GM18507 (cell line): ENCODE measurements around the gene DGKB.

Experiments used
- DNase-seq: peaks from one replicate; pipeline ENCODE4 v3.0.0; 2011; ENCODE audit warnings: low read depth; ENCODE audit not compliant: insufficient read length; ENCODE audit errors: extremely low spot score
- FAIRE-seq: peaks from 2 replicates; lab custom pipeline; 2011; peaks lifted over from hg19 to GRCh38; lab: Jason Lieb, UNC

DGKB gene

DNA sequence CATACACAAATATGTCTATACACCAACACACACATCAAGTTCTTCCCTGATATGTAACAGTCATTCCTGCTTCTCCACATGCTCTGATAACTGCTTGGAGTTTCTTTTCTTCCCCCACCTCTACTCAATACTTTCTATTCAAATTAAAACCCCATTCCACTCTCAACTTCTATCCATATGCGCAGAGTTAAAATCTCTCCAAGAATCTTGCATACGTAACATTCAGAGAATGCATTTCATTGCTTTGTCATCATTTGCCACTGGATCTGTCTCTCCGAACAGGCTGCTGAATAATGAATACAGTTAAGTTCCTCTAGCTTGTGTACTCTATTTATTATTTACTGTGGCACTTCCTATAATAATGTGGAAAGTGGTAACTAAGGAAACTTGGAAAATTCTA, 68.8 kb downstream of the DGKB start:
- FAIRE-seq, result no peak
- DNase-seq, result no peak

DNA sequence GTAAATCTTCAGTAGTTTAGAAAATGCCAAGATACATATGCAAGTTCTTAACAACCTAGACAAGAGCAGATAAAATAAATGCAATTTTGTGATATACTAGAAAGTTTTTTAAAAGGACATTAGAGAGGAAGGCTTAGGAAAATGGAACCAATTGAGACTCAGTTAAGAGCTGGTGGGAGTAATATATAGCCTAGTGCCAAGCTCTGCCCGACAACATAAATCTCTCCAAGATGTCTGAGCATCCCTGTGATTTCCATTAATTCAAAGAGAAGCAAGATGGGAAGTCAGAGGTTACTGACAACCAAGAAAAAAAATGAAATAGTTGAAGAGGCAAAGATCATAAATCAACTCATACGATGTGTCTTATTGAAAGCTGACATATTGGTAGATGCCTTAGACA, 74.5 kb downstream of the DGKB start:
- DNase-seq (no peak), FAIRE-seq (no peak)

- FAIRE-seq (no peak), DNase-seq (no peak)
Observed at GRCh38 chr7:14826426-14826825, 76.1 kb downstream of the DGKB start.

DNA sequence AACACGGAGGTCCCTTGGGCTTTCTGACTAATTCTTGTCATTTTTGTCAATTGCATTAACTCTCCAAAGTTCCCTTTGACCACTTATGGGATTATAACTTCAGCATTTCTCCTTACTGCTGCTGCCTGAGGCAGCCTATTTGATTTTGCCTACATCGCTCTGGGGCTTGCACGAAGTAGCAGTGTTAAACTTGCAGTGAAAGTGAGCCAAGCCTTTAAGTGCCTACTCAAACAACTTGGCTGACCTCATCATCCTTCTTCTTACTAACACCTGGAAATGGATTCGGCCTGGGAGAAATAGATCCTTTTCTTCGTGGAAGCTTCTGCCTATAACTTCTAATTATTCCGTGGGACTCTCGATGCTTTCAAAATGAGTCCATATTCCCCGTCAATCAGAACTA, 76.6 kb downstream of the DGKB start:
- FAIRE-seq, result no peak
- no peak for DNase-seq

DNA sequence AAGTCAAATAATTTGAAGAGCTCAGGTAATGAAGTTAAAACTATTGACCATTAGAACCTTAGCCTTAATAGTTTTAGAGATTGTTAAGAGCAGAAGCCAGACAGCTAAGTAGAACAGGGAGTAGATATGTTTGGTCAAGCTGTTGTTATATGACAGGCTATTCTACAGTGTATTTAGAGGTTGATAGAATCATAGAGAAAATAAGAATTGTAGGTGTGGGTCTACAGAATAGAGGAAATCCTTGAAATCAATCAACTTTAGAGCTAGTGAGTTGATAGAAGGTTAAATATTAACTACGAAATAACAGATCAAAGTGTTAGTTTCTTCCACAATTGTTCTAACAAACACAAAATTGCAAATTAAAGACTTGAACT, 80.1 kb downstream of the DGKB start:
- DNase-seq, result no peak
- FAIRE-seq, result no peak

DNA sequence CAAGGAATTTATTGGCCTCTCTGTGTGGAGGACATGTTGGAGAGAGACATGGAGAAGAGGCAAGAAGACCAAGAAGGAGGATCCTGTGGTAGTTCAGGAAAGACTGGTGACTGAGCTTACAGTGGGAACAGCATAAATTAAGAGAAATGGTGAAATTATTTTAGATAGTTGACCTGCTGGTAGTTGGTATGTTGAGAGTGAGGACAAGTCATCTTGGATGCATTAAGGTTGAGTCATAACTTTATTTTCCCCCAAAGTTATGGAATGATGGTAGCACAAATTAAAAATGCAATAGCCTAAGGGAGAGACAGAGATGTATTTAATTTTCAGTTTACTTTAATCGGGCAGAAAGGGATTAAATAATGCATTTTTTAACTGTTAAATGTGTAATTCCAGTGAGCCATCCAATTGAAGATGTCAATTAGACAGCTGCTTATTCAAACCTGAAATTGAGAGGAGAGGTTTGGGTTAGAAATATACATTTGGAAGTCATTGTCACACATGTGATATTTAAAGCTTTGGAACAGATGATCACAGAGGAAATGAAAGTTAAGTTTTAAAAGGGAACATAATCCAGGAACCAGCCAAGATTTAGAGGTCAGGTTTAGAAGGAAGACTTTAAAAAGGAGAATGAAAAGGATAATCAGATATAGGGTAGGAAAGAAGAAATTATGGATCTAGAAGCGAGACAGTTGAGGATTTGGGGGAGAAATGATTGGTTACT, 80.6 kb downstream of the DGKB start:
- FAIRE-seq (no peak), DNase-seq (no peak)

DNA sequence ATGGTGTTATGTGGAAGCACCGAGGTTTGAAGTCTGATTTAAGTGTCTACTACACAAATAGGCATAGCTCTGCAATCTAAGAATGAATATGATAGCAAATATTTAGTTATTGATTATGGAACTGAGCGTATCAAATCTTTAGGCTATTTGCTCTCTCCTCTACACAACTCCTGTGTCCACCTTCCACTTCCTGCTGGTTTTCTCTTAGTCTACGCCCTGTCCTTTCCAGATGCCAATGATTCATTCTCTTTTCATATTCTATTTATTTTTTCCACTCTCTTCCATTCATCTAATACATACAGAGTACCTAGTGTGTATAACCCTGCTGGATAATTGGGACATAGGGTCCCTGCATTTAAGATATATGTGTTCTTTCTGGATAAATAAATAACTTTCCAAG, 83.7 kb downstream of the DGKB start:
- FAIRE-seq, result no peak
- no peak for DNase-seq

DNA sequence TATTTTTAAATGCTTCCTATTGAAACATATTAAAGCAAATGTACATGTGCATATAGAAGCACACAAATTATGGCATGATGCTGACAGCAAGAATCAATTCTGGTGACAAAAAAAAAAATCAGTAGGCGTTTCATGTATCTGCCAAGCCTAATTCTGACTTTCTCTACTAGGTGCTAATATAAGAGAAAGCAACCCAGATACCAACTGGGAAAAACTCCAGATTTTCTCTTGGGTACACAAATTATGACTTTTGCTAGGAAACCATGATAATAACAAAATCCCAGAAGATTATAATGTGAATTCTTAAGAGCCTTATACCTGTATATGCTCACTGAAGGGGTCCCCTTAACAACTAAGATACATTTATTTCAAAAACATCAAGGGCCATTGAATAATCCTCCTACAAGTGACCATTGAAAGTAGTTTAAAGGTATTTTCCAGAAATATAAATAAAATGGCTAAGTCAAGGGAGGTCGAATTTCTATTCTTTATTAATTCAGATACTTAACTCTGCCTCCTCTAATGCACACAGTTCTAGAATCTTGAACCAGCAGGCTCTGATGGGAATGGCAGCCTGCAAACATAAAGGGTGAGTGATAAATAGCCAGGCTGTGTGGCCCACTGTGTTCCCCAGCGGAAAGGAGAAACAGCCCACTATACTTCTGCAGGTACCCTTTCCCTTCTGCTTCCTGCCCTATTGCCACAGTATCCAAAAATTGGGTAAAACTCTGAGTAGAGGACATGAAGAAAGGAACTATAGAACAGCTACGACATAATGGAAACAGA, 84.5 kb downstream of the DGKB start:
- FAIRE-seq (no peak), DNase-seq (no peak)

GRCh38 chr7:14807507-14807906, 95.0 kb downstream of the DGKB start:
- no peak for DNase-seq
- no peak for FAIRE-seq

DNA sequence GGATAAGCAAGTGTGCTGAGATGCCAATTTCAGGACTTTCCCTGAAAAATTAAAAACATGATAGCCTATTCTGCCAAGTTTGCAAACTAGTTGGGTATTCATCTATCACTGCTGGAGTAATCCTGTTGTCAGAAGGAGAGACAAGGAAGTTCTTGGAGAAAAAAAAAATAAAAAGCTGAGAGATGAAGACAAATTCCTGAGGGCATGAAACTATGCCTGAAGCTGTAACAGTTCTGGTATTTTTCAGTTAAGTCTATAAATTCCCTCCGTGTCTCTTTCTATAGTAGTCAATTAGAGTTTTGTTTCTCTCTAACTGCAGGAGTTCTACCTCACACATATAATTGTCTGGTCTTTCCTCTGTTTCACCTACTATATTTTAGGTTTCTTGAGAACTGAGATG, 95.7 kb downstream of the DGKB start:
- no peak for DNase-seq

DNA sequence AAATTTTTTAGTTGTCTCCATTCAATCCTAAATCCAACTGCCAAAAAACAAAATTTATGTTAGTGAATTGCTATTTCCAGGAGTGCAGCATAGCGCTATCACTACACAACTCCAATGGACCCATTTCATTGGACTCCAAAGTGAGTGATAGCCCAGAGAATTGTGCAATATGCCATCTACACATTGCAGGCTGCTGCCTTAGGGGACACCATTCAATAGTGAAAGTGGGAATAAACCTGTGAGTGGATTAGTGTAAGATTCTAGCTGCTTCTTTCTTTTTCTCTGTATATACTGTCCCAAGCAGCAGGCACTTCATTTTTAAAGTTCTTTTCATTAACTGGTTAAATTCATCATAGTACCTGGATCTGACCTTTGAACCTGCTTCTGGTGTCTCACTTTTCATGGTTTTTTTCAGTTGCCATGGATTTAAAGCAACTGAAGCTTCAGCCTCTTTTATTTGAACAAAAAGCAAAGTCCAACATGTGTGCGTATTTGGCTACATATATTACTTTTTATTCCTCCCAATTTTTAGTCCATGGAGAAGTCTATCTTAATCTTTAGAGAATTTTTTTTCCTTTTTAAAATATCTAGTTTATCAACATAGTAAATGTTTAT, 97.3 kb downstream of the DGKB start:
- DNase-seq (no peak), FAIRE-seq (no peak)

More for the DNA sequence above, 95.7 kb downstream of the DGKB start:
- FAIRE-seq, result no peak

GRCh38 chr7:14800664-14801063, 101.9 kb downstream of the DGKB start:
- no peak for DNase-seq
- no peak for FAIRE-seq

- FAIRE-seq, result no peak
Observed at GRCh38 chr7:14793151-14793550, 109.4 kb downstream of the DGKB start.

DNA sequence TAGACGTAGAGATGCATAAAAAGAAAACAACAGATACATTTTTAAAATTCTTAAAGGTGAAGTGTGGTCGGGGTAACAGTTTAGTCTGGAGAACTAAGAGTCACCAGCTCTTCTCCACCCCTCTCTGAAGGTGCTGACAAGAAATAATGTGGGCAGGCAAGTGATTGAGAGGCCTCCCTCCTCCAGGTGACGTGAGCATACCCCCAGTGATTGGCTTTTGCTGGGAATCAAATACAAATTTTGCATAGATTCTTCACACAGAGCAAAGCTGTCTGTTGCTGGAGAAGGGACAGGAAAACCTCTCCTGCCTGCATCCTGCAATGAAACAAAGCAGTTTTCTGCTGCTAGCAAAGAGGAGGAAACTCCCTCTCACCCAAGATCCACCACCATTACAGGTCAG, 115.0 kb downstream of the DGKB start:
- no peak for FAIRE-seq
- no peak for DNase-seq

More at GRCh38 chr7:14793151-14793550, 109.4 kb downstream of the DGKB start:
- no peak for DNase-seq

GRCh38 chr7:14786314-14786895, 116.1 kb downstream of the DGKB start:
- no peak for FAIRE-seq
- DNase-seq, result no peak

DNA sequence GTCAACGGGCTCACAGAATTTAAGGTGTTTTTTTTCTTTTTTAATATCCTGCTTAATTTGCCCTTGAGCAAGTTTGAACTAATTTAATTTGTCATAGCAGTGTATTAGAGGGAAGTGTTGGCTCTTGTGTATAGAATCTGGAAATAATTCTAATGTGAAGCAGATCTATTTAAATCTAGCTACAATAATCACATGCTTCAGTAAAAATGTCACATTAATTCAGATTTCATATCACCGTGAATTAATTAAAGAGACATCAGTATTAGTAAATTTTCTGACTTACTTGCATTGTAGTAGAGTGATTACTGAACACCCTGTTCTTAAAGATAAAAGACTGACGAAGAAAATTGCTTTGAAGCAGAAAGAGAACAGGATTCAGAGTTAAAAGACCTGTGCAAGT, 124.7 kb downstream of the DGKB start:
- DNase-seq, result no peak
- FAIRE-seq, result no peak

DNA sequence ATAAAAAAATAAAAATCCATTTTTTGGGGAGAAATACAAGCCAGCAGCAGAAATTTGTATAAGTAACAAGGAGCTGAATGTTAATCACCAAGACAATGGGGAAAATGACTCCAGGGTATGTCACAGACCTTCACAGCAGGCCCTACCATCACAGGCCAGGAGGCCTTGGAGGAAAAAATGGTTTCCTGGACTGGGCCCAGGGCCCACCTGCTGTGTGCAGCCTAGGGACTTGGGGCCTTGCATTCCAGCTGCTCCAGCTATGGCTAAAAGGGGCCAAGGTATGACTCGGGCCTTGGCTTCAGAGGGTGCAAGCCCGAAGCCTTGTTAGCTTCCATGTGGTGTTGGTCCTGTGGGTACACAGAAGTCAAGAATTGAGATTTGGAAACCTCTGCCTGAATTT, 126.3 kb downstream of the DGKB start:
- FAIRE-seq (no peak), DNase-seq (no peak)

GRCh38 chr7:14773729-14774271, 128.8 kb downstream of the DGKB start:
- DNase-seq (no peak), FAIRE-seq (no peak)

DNA sequence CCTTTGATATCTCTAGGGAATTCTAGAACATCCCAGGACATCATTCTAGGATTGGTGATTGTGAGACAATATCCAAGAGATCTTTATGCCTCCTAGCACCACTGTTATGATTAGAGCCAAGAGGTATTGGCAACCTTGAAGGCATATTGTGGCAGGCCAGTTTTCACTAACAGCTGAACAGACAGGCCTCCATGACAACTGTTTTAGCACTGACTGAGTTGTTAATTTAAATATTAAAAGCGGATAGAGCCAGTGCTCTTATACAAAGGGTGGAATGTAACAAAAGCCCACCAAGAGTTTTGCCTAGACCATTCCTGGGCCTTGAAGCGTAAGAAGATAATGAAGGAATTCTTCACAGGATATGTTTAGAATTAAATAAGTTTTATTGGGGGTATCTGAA, 131.9 kb downstream of the DGKB start:
- DNase-seq, result no peak
- FAIRE-seq, result no peak

DNA sequence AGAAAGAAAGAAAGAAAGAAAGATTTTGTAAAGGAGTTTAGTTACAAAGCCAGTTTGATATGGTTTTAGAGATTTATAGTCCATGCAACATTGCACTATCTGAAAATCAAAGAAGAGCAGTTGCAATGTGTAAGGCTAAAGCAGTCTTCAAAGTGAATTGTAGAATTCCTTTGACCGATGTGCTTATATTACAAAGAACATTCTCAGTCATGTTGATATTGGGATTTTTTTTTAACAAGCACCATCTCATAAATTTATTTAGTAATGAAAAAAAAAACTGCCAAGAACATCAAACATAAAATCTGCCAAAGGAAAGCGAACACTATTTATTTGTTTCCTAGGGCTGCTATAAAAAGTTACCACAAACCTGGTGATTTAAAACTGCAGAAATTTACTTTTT, 133.3 kb downstream of the DGKB start:
- no peak for FAIRE-seq
- no peak for DNase-seq
